GM19468 (cell line): Measurements from ENCODE around the gene CPED1.
"Not testable (repeated sequence)": the region's sequence is repeated elsewhere in the genome, so short reads cannot be mapped to it uniquely, and the experiment has no call there.

Experiments used
- ATAC-seq: cut with Tn5 transposase; IDR thresholded peaks from one replicate; pipeline ENCODE4 v1.9.1; 2021; ENCODE audit warnings: mild to moderate bottlenecking, moderate library complexity, moderate number of reproducible peaks; ENCODE audit not compliant: unreplicated experiment; ENCODE audit errors: extremely low read depth

CPED1 gene

GRCh38 chr7:121294448-121294992, 306.0 kb downstream of the CPED1 start:
- ATAC-seq, result no peak

GRCh38 chr7:121297843-121298242, 309.3 kb downstream of the CPED1 start:
- no peak for ATAC-seq

- ATAC-seq, result no peak
Measured at GRCh38 chr7:121298831-121299239, 310.3 kb downstream of the CPED1 start.

- no peak for ATAC-seq
Measured at GRCh38 chr7:121300685-121301420, 312.3 kb downstream of the CPED1 start.

GRCh38 chr7:121301446-121302213, 313.1 kb downstream of the CPED1 start:
- ATAC-seq, result no peak

- ATAC-seq, result peak; percentile 93
Measured at GRCh38 chr7:121302214-121302745, 313.8 kb downstream of the CPED1 start.

- no peak for ATAC-seq
Measured at GRCh38 chr7:121303422-121304101, 315.1 kb downstream of the CPED1 start.

- no peak for ATAC-seq
Measured at GRCh38 chr7:121304102-121304658, 315.7 kb downstream of the CPED1 start.

- no peak for ATAC-seq
Measured at GRCh38 chr7:121305109-121305508, 316.6 kb downstream of the CPED1 start.

GRCh38 chr7:121306565-121306964, 318.1 kb downstream of the CPED1 start:
- no peak for ATAC-seq

- ATAC-seq, result no peak
Measured at GRCh38 chr7:121307021-121307574, 318.6 kb downstream of the CPED1 start.

GRCh38 chr7:121313220-121313792, 324.8 kb downstream of the CPED1 start:
- ATAC-seq, result no peak

- peak; percentile 89 for ATAC-seq
Measured at GRCh38 chr7:121313793-121314676, 325.5 kb downstream of the CPED1 start.

GRCh38 chr7:121315170-121315569, 326.7 kb downstream of the CPED1 start:
- ATAC-seq, result not testable (repeated sequence)

GRCh38 chr7:121322460-121322859, 333.9 kb downstream of the CPED1 start:
- no peak for ATAC-seq

GRCh38 chr7:121323515-121324302, 335.2 kb downstream of the CPED1 start:
- no peak for ATAC-seq

GRCh38 chr7:121327671-121328070, 339.2 kb downstream of the CPED1 start:
- ATAC-seq, result no peak
